HG03097 (cell line): Measurements from ENCODE around the gene PDZD2.

Experiments used
- ATAC-seq: cut with Tn5 transposase; IDR thresholded peaks from one replicate; pipeline ENCODE4 v1.9.1; 2021; ENCODE audit not compliant: unreplicated experiment, low FRiP score

Gene PDZD2

GRCh38 chr5:31855134-31856040, 216.5 kb downstream of the PDZD2 start:
- no peak for ATAC-seq

GRCh38 chr5:31859096-31859495, 220.2 kb downstream of the PDZD2 start:
- no peak for ATAC-seq

- ATAC-seq: no peak
Measured at GRCh38 chr5:31860278-31860677, 221.3 kb downstream of the PDZD2 start.

- ATAC-seq: no peak
Measured at GRCh38 chr5:31860726-31861433, 221.9 kb downstream of the PDZD2 start.

GRCh38 chr5:31861601-31862000, 222.7 kb downstream of the PDZD2 start:
- no peak for ATAC-seq

GRCh38 chr5:31863991-31864411, 225.1 kb downstream of the PDZD2 start:
- ATAC-seq: no peak

- no peak for ATAC-seq
Measured at GRCh38 chr5:31866166-31866565, 227.2 kb downstream of the PDZD2 start.

- ATAC-seq: no peak
Measured at GRCh38 chr5:31867219-31867618, 228.3 kb downstream of the PDZD2 start.

GRCh38 chr5:31880449-31880848, 241.5 kb downstream of the PDZD2 start:
- no peak for ATAC-seq

GRCh38 chr5:31884896-31885295, 246.0 kb downstream of the PDZD2 start:
- no peak for ATAC-seq

GRCh38 chr5:31886206-31886605, 247.3 kb downstream of the PDZD2 start:
- ATAC-seq: no peak

- no peak for ATAC-seq
Measured at GRCh38 chr5:31887556-31887955, 248.6 kb downstream of the PDZD2 start.

GRCh38 chr5:31888564-31888963, 249.6 kb downstream of the PDZD2 start:
- ATAC-seq: no peak

- ATAC-seq: no peak
Measured at GRCh38 chr5:31889001-31889561, 250.2 kb downstream of the PDZD2 start.

- no peak for ATAC-seq
Measured at GRCh38 chr5:31890046-31890445, 251.1 kb downstream of the PDZD2 start.

GRCh38 chr5:31894141-31894540, 255.2 kb downstream of the PDZD2 start:
- ATAC-seq: no peak

GRCh38 chr5:31895199-31895820, 256.4 kb downstream of the PDZD2 start:
- ATAC-seq: no peak

- no peak for ATAC-seq
Measured at GRCh38 chr5:31898036-31898632, 259.2 kb downstream of the PDZD2 start.

GRCh38 chr5:31900296-31900865, 261.4 kb downstream of the PDZD2 start:
- ATAC-seq: no peak

GRCh38 chr5:31901807-31902530, 263.0 kb downstream of the PDZD2 start:
- ATAC-seq: no peak
